NCI-H2107 treated with DMSO at 0.1 percent for 48 hours (cell line): ENCODE measurements around the gene RALB.

ENCODE experiments used
- DNase-seq: peaks from one replicate; lab custom pipeline; 2025; ENCODE audit not compliant: unreplicated experiment; lab: John Stamatoyannopoulos, UW

RALB gene, protein sequence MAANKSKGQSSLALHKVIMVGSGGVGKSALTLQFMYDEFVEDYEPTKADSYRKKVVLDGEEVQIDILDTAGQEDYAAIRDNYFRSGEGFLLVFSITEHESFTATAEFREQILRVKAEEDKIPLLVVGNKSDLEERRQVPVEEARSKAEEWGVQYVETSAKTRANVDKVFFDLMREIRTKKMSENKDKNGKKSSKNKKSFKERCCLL

DNA sequence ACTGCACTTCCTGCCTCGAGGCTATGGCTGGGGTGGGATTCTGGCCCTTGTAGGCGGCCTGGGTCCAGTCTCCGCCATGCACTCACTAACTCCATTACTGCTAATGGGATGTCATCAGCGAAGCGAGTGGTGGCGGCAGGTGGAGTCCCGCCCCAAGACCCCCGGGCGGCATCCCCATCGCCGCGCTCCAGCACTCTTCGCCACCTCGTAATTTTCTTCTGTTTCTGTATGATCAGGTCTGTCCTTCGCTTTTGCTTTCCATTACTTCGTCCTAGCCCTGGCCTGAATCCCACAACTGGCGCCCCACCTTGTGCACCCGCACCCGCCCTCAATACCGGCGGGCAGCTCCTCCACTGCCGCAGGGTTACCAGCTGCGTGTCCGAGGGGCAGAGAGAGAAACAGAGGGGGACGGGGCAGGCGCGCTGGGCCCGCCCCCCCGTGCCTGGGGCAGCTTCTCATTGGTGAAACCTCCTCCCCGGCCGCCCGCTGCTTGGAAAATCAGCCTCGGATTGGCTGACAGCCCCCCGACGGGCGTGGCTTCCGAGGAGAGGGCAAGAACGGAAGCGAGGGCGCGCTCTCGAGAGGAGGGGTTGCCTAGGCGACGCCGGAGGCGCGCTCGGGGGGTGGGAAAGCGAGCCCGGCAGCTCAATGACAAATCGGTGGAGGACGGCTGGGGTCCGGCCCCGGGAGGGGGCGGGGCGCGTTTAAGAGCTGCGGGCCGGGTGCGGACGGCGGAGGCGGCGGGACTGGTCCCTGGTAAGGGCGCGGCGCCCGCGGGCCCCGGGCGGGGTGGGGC lies at the start of gene RALB:
Gene RALB, plus strand, starts transcription at position 628 of the 796 bp plus-strand sequence. CDS start 25,813 bp downstream, outside the sequence.
- peak; percentile 81 for DNase-seq

DNA sequence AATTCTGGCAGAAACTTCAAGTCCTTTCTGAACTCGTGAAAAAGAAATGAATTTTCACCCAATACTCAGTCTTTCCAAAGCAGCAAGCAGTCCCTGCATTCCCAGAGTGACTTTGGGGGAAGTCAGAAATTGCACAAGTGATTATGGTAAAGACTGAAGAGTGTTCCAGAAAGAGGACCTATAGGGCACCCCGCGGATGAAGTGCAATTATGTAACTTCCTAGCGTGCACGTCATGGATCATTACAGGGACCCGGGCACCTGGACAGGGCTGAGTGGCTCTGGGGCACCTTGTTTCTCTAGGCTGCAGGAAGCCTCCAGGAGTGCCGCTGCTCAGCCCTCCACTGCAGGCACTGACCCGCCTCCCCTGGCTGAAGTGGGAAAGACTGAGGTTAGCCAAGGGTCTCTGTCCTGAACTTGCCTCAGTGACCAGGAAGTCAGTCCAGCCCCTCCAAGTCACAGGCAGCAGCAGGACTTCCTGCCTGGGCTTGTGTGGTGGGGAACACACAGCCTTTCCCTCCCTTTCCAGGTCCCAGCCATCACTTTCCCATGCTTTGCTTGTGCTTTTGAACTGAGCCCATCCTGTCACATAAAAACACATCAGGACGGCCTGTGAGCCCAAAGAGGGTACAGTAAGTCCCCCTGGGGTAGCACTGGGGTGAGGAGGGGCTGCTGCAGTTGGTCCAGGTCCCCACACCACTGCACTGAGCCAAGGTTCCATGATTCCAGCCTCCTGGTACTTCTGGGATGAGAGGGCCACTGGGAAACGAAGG lies 49.2 kb upstream of the RALB start:
- DNase-seq: no peak

DNA sequence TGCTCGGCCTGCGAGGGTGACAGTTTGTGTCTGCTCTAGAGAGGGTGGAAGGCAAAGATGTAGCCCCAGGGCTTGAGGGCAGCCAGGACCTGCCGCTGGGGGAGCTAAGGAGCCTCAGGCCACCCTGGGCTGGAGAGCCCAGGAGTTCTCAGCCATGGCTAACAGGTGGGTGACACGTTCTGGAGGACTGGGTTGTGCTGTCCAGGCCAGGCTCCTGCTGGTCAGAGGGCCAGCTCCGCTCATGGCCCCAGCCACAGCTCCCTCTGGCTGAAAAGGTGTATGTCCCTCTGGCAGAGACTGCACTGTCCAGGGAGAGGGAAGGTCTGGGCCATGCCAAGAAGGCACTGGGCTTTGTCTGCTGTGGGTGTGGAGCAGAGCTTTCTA lies 48.6 kb upstream of the RALB start:
- DNase-seq: no peak

DNA sequence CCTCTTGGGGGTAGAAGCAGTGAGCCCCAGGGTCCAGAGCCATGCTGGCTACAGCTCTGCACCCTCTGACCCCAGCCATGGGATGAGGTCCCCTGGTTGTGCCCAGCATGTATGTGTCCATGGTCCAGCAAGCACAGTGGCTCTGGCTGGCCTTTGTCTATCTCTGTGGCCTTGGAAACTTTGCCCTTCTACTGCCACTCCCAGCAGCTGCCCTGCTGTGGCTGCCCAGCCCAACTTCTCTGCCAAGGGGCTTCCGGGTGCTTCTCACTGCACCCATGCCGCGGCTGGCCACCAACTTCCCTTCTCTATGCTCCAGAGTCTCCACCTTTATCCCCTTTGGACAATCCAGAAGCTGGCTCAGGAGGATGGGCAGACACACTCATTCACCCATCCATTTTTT lies 48.2 kb upstream of the RALB start:
- DNase-seq: no peak

DNA sequence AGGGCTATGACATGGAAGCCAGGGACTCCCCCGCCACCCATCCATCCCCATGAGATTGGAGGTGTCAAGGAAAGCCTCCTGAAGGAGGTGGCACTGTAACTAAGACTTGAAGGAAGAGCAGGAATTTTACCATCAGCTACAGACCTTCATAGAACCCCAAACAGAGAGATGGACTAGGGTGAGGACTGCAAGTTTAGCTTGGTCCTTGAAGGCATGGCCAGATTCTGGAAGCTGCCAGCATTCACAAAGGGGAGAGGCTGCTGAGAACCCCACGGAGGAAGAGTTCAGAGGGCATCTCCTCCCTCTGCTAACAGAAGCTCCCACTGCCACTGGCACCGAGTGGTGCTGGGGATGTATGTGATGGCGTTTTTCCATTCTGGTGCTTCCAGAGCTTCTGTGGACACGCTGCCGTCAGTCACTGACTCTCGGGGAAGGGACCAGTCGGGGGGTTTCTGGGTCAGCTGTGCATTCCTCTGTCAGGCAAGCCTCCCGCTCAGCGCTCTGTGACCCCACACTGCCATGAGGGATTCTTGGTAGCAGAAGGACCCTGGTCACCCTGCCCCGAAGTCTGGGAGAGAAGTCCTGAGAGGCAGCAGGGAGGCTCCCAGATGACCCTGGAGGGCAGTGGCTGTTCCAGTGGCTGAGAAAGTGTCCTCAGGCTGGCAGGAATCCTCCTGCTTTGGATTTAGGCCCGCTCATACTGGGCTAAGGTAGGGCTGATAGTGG lies 47.5 kb upstream of the RALB start:
- DNase-seq: no peak

DNA sequence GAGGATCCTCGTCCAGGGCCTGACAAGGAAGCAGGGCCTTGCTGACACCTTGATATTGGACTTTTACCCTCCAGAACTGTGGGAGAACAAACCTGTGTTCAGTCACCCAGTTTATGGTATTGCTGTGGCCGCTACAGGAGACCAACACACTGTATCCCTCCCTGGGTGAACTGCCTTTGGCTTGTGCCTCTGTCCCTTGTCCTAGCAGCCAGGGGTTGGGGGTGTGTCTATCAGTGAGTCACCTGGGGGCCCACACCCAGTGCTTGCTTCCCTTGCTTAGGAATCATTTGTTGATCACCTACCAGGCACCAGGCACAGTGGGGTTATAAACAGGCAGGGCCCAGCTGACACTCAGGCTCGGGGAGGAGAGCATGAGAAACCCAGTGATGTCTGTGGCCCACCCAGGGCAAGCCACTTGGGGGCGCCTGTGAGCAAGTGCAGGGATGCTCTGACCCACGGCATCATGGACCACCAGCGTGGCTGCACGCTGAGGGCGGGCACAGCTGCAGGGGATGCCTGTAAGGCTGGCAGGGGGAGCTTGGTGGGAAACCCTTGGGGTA lies 46.5 kb upstream of the RALB start:
- DNase-seq: no peak

DNA sequence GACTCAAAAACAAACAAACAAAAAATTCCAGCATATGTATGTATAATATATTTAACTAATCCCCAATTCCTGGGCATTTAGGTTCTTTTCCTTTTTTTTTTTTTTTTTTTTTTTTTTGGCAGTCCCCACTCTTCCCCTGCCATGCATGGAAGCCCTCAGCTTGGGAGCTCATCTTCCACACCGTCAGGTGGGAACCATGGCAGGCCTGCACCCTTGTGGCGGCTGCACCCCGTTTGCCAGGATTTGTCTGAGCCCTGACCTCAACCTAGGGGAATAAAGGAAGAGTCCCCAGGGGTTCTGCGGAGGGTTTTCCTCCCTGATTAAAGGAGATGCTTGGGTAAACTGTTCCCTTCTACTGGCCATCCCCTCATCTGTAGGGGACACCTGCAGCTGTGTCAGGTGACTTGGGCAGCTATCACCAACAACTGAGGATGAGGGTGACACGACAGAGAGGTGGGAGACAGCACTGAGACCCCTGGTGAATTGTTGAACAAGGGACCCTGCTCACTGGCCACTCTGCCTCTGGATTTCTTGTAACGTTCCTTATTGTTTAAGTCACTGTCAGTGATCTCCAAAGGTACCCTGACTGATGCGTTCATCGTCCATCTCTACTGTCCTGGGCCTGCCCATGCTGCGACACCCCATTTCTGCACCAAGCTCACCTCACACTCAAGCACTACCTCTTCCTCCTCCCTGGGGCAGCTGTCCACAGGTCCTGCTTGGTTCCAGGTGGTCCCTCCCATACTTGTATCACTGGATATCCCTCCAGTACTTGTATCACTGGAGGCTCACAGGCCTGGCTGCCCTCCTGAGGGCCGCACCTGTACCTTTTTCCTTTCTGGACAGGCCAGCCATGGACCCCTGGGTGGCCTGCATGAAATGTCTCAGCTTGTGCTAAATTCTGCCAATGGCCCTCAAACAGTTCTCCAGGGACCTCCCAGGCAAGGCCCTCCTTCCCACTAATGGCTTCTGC lies 44.0 kb upstream of the RALB start:
- DNase-seq: no peak

DNA sequence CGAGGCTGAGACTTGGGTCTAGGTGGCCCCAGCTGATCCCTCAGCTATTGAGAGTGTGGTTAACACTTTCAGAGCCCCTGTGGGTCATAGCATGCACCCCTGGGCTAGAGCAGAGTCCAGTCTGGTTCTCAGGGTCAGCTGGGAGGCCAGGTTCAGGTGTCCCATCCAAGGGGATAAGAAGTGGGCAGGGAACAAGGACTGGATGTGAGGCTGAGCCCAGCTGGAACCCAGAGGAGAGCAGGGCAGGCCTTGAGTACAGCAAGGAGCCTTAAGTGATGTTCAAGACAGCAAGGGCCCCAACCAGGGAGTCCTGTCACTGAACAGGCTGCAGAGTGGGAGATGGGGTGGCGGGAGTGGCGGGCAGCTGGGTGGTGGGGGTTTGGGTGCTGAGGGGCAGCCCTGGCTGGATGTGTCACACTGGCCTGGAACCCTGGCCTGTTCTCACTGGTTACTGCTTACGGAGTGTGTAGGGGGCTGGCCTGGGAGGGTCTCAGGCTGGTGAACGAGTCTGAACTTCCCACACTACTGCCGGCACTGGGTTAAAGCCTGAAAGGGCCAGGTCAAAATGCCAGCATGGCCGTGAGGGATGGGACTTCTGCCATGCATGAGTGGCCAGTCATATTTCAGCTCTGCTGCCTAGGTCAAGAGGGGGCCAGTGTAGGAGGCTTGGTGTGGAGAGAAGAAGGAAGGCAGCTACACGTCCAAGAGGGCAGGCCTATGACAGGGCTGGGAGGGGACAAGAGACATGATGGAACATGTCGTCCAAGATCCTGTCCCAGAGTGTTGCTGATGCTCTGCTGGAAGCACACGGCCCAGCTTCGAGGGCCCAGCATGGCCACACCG lies 43.0 kb upstream of the RALB start:
- no peak for DNase-seq

DNA sequence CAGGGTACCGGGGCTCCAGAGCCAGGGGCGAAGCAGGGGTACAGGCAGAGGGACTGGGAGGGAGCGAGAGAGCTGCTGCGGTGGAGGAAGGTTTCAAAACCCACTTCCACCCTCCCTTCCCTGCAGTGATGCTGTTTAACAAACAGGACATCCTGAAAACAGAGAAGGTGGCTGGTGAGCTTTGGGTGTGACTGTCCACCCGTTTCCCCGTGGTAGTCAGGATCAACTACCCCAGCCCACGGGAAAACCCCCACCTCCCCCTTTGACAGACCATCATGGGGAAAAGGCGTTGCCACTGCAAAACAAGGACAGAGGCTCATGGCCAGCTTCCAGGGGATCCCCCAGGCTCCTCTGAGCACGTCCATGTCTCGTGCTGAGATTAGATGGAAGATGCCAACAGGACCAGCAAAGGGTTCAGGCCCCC lies 42.4 kb upstream of the RALB start:
- no peak for DNase-seq

DNA sequence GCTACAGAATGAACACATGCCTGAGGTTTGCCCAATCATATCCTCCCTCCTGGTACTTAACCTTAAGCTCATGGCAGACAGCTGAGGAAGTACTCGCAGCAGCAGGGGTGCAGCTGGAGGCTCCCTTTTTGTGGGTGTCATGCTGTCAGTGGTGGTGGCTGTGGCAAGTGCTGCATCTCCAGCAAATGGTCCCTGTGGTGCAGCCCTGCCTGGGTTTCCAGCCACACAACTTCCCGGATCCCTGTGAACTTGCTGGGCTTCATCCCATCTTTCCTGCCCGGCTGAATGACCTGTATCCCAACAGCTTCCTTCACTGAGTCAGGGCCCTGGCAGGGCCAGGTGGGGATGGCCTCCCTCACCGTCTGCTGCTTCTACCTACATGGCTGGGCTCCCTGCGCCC lies 34.5 kb upstream of the RALB start:
- no peak for DNase-seq

DNA sequence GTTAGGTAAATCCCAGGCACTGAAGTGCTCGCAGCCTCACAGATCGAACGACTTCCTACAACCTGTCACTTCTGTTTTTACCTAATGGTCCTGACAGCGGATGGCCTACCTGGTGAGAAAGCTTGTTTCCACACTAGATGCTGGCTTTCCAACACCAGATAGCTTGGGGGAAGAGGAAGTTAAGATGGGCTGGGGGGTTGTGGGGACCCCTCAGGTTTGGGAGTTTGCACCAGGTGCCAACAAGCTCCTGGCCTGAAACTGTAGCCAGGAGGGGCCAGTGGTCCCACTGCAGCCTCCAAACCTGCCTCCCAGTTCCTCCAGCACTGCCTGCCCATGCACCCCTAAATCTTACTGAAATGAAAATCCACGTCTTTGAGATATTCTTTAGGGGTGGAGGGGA lies 33.4 kb upstream of the RALB start:
- no peak for DNase-seq

DNA sequence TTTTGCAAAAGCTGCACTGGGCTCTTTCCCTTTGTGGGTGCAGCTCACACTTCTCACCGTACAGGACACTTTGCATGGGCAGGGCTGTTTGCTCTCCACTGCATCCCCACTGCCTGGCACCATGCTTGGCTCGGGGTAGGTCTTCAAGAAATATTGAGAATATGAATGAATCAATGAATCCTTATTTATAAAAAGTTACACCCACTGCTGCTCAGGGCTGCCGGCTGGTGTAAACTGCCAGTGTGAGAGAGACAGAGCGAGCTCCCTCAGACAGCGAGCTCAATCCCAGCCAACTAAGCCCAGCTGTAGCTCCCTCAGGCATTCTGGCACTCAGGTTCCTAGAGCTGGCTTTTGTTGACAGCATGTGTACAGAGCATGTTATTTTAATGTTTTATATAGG lies 32.9 kb upstream of the RALB start:
- DNase-seq: no peak

DNA sequence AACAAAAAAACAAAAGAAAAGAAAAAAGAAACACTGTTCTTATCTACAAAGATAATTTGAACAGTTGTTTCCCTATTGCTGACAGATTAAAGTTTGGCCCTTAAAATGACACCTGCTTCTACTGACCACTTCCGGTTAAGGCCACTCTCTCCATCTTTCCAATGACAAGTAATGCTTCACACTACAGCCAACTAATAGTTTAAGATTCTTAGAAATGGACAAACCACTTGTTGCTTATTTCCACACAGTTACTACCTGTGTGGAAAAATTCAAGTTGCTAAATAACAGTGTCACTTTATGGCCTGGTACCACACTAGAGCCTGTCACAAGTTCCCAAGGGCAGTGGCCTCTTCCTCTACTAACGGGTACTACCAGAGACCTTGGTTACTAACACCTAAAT lies 31.9 kb upstream of the RALB start:
- no peak for DNase-seq

DNA sequence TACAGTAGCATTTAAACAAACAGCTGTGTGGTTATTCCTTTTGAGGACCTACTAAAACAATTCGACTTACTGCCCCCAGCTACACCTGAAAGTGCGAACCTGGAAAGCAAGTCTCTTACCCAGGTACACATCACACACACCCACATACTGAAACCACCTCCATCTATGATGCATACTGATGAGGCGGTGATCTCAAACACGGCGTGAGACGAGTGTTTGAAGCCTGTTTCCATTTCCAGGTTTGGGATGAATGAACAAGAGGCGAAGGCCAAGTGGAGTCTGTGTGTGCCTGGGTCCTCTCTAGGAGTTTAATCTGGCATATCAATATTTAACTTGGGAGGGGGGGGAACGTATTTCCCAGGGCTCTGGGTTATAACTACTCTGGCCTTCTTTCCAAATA lies 31.0 kb upstream of the RALB start:
- DNase-seq: no peak

DNA sequence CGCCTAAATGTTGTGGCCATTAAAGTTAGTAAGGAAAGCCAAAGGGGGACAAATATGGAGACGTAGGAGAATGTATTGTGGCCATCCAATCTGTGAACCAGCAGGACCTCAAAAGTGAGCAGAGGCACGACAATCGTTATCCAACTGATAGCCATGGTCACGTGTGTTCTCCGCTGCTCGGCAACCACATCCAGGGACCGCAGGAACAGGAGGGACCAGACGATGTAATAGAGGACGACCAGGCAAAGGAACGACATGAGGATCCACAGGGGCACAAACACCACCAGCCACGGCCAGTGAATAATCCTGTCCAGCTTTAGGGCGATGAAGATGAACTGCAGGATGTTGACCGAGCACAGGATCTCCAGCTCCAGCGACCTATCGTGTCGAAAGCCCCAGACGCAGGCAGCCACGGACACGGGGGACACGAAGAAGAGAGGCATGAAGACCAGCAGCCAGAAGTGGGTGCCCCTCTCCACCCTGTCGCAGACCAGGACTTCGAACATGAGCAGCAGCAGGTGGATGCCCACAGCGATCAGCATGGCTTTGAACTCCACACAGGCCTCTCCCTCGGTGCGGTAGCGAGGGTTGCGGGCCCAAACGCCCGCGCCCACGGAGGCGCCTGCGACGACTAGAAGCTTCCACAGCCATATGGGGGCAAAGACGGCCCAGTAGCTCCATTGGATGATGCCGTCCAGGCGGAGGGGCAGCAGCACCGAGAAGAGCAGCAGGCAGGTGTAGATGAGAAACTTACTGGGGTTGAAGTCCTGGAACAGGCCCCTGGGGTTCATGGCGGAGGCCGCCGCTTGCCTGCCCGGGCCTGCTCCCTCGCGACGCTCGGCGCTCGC lies 30.2 kb upstream of the RALB start:
- no peak for DNase-seq

DNA sequence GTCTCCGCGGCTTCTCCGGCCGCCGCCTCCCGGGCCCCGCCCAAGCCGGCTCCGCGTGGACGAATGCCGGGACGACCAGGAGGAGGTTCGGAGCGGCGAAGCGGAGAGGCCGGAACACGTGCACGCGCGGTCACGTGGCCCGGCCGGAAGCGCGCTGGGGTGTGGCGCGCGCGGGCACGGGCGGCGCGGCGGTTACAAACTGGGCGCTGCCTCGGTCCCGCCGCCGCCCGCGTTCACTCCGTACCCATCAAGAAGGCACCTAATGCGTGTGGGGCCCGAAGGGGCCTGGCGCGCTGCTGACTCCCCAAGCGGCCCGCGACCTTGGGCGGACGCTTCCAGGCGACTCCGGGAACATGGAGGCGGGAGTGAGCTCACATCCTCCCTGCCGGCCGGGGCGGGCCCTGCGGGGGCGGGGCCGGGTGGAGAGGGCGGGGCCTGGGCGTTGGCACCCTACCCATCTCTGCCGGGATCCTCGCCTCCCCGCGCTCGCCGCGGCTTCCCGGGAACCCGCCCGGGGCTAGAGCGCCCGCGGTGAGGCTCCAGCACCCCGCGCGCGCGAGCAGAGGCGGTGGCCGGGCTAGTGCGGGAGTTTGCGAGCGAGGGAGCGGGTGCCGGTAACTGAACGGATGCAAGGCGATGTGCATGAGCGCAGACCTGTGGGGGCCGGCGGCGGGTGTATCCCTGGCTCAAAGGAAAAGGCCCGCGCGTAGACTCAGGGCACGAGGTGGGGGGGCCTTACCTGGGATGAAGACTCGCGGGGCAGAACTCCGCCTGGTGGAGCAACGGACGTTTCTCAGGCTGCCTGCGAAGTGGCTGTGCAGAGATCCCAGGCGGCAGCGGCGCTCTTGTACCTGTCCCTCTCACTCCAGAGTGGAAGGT lies 29.4 kb upstream of the RALB start, which contains the start of gene TMEM185B:
Gene TMEM185B, minus strand, starts transcription at position 367 of the 879 bp plus-strand sequence. CDS start 424 bp downstream, outside the sequence.
- DNase-seq: peak; percentile 44

DNA sequence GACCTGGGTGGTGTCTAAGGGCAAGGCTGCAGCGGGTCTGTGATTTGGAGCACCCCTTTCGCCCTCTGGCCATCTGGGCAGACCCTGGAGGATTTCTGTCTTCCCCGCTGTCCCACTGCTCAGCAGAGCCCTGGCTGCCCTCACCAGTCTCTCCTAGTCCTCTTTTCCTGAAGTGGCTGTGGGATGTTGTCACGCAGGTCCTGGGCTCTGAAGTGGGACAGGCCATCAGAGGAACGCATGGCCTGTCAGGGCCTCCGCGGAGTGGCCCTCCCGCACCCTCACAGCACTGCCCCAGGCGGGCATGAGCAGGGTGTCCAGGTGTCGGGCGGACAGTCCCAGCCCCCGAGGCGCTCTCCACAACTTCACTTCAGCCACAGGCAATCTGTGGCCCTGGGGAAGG lies 28.4 kb upstream of the RALB start:
- DNase-seq: no peak
